AG04450 (cell line): ENCODE data around the gene AK4. TPM values are rescaled to one million over a fixed set of nuclear protein-coding genes. Genes with fewer than 3 reads are reported as not detected.
A peak's percentile ranks its signal among the peaks of the same experiment; 100 is the strongest.

Experiments
- CTCF ChIA-PET: fragments of 300-600, 350-600 bp; formaldehyde crosslinking; extraction: SDS; loops from one replicate; lab custom pipeline; 2022; ENCODE audit warnings: antibody characterized with exemption, inconsistent platforms; lab: Charles Lee
- POLR2A ChIA-PET: fragments of 350-600 bp; formaldehyde crosslinking; extraction: SDS; loops from one replicate; lab custom pipeline; 2021; ENCODE audit warnings: antibody characterized with exemption, inconsistent platforms; lab: Yijun Ruan, JAX
- DNase-seq: peaks from one replicate; pipeline ENCODE4 v3.0.0-alpha.2; 2011; ENCODE audit warnings: low read depth, low spot score
- H3K27ac ChIP-seq: one replicate; pipeline ENCODE4 v1.5.1; 2012; ENCODE audit warnings: low read depth, low read length, control low read depth
- H3K27me3 ChIP-seq: one replicate; pipeline ENCODE4 v1.6.0; 2012; ENCODE audit warnings: low read length; ENCODE audit not compliant: control insufficient read depth, insufficient read depth
- H3K4me3 ChIP-seq: 2 replicates; pipeline ENCODE4 v1.5.1; 2011; ENCODE audit warnings: mild to moderate bottlenecking, low read depth, low read length, control low read depth
- H3K9me3 ChIP-seq: 2 replicates; pipeline ENCODE4 v1.5.1; 2012; ENCODE audit warnings: low read length; ENCODE audit not compliant: control insufficient read depth, insufficient read depth
- polyA plus RNA-seq: library from polyadenylated mRNA; depleted of rRNA; stranded (reverse); fragments of >200 nt; gene quantifications from 2 replicates; pipeline ENCODE4 v1.2.3, GENCODE V29; 2011
- TF ChIP-seq, protein P1 (sequence below): IDR thresholded peaks from 2 replicates; pipeline ENCODE4 v1.5.1; 2011; ENCODE audit warnings: low read depth, low read length, control low read depth, inconsistent platforms

The AK4 gene
- polyA plus RNA-seq, 1 experiment = 0.78 TPM

DNA sequence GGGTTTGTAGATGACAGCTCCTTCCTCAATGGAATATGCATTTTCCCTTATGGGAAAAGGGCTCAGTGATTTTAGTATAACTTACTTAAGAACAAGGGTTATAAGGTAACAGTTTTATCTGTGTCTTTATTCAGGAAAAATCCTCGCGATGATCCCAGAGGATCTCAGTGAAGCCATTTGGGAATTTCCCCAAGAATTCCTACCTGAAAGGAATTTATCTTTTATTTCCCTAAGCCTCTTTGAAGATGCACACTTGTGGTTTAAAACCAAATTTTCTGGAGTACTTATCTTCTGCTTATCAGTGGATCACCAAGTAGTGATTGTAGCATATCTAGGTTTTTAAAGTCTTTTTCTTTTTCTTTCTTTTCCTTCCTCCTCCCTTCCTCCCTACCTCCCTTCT is 58.8 kb downstream of the AK4 start:
- Histone ChIP-seq H3K27me3 (no peaks in the 10 kb centered on the region), H3K4me3 (no peak overlapping the region), H3K27ac (no peak overlapping the region), H3K9me3 (no peaks in the 10 kb centered on the region)
- CTCF ChIA-PET = interaction anchor here (0.7 to 1.4 kb wide), 3 partner anchors 9 to 902 kb away, joined by 3 to 6 read pairs (median 3); no protein-coding TSS in a partner anchor
- no peak for DNase-seq
- TF ChIP-seq, protein P1, sequence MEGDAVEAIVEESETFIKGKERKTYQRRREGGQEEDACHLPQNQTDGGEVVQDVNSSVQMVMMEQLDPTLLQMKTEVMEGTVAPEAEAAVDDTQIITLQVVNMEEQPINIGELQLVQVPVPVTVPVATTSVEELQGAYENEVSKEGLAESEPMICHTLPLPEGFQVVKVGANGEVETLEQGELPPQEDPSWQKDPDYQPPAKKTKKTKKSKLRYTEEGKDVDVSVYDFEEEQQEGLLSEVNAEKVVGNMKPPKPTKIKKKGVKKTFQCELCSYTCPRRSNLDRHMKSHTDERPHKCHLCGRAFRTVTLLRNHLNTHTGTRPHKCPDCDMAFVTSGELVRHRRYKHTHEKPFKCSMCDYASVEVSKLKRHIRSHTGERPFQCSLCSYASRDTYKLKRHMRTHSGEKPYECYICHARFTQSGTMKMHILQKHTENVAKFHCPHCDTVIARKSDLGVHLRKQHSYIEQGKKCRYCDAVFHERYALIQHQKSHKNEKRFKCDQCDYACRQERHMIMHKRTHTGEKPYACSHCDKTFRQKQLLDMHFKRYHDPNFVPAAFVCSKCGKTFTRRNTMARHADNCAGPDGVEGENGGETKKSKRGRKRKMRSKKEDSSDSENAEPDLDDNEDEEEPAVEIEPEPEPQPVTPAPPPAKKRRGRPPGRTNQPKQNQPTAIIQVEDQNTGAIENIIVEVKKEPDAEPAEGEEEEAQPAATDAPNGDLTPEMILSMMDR = no peak
- POLR2A ChIA-PET = no interaction called here

DNA sequence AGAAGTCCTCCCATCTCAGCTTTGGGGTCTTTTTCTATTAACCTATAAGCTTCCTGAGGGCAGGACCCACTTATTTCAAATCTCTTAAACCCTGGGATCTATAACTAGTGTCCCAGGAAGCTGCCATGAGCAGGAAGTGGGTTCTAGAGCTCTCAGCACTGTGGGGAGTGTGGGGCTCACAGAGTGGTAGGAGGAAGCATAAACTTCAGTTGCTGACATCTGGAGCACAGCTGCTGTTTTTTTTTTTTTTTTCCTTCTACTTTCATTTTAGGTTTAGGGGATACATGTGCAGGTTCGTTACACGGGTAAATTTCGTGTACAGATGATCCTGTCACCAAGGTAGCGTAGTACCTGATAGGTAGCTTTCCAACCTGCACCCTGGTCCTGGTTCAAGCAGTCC is 59.3 kb downstream of the AK4 start:
- Histone ChIP-seq H3K27ac (no peak overlapping the region), H3K27me3 (no peaks in the 10 kb centered on the region), H3K9me3 (no peaks in the 10 kb centered on the region), H3K4me3 (no peak overlapping the region)
- DNase-seq = no peak
- POLR2A ChIA-PET = no interaction called here
- TF ChIP-seq, protein P1 = no peak
- CTCF ChIA-PET = interaction anchor here (0.7 to 1.4 kb wide), 3 partner anchors 9 to 902 kb away, joined by 3 to 6 read pairs (median 4); no protein-coding TSS in a partner anchor

DNA sequence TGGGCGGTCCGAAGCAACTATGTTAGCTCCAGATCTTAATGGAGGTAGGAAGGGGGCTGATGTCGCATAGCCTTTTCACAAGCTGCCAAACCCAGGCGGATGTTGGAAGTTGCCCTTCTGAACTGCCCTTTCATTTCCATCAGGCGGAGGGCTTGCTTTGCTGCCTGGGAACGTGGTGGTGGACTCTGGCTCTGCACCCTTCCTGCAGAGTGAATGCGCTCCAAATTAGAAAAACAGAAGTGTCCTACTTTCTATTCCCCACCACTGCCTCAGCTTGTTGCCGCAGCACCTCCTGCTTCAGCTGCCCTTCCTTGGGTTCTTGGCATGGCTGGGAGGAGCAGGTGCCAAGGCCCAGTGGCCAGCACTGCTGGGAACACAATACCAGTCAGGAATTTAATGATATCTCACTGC is 60.6 kb downstream of the AK4 start:
- ChIA-PET POLR2A (no interaction called here), CTCF (interaction anchor here (0.6 to 2.0 kb wide), 12 partner anchors 11 to 479 kb away, joined by 3 to 9 read pairs (median 3); no protein-coding TSS in a partner anchor)
- DNase-seq = no peak
- Histone ChIP-seq H3K4me3 (no peak overlapping the region), H3K27me3 (no peaks in the 10 kb centered on the region), H3K9me3 (no peaks in the 10 kb centered on the region), H3K27ac (no peak overlapping the region)
- TF ChIP-seq, protein P1 = no peak

DNA sequence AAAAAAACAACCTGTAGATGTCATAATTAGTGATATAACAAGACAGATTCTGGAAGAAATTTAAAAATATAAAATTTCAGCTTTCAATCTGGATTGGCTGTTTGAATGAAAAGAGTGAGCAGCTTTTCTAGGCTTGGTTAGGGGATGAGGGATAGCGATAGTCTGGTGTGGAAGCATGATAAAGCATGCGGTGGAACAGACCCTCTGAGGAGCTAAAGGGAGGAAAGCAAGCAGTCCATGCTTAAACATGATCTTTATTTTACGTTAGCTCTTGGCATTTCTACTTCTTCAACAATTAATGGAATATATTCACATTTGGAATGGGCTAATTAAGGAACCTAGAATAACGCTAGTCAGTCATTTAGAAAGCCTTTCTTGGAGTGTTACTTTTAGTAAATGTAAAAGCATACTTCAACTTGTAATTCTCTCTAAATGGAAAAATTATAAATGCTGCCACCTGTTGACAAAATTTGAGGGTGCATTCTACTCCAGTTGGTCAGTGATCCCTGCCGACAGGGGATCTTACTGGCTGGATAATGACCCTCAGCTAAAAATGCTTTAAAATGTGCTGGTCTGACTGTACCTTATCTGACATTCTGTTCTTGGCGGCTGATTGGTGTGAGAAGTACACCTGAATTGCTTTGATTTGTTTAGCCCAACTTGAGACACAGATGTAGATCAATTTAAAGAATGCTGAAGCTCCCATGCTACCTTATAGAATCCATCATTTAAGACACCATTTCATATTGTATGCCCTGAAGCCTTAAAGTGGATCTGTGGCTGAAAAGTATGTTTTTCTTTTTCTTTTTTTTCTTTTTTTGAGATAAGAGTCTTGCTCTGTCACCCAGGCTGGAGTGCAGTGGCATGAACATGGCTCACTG is 61.2 kb downstream of the AK4 start:
- H3K4me3 ChIP-seq = no peak overlapping the region
- no peak for DNase-seq
- no peak overlapping the region for H3K27ac ChIP-seq
- H3K27me3 ChIP-seq = no peaks in the 10 kb centered on the region
- TF ChIP-seq, protein P1 = peak; percentile 57
- ChIA-PET CTCF (interaction anchor here (0.6 to 2.0 kb wide), 14 partner anchors 9 to 482 kb away, joined by 3 to 9 read pairs (median 3); no protein-coding TSS in a partner anchor), POLR2A (no interaction called here)
- no peaks in the 10 kb centered on the region for H3K9me3 ChIP-seq

DNA sequence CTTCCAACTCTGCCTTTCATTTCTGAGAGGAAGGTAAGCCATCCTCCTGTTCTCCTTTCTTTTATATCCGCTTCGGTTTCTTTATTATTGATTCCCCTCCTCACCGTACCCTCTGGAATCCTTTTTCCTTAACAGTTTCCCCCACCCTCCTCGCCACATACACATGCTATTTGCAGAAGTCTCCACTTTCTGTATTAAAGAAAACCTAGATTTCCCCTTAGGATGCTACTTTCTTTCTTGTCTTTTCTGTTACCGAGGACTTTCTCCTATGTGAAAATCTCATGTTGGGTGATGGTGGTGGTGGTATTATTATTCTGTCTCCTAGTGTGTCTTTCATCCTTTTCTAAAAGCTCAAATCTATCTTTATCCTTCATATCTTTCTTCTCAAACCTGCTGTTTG is 62.3 kb downstream of the AK4 start:
- Histone ChIP-seq H3K9me3 (no peaks in the 10 kb centered on the region), H3K27me3 (no peaks in the 10 kb centered on the region), H3K27ac (no peak overlapping the region), H3K4me3 (no peak overlapping the region)
- no peak for DNase-seq
- POLR2A ChIA-PET = no interaction called here
- CTCF ChIA-PET = no interaction called here
- TF ChIP-seq, protein P1 = no peak
